A549 treated with DMSO at 1 μM for 4 hours (cell line): Measurements from ENCODE around the gene ODF4. TPM values are rescaled to one million over a fixed set of nuclear protein-coding genes. Genes with fewer than 3 reads are reported as not detected.

Experiments
- total RNA-seq: library from RNA; stranded (reverse); fragments of 200-300 nt; extraction: Qiagen RNA extraction; gene quantifications from 5 replicates; pipeline ENCODE4 v1.2.3, GENCODE V29; 2022; ENCODE audit warnings: low read depth

ODF4 gene
- total RNA-seq = not detected in 5 replicates

DNA sequence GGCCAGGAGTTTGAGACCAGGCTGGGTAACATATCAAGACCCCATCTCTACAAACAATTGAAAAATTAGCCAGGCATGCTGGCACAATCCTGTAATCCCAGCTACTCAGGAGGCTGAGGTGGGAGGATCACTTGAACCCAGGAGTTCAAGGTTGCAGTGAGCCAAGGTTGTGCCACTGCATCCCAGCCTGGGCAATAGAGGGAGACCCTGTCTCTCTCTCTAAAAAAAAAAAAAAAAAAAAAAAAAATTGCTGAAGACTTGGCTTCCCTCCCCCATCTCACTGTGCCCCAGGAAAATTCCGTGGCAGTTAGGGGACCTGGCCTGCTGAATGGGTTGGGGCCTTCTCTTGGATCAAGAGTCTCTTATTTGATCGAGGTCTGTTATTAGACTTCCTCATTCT is at the start of gene ODF4:
Gene ODF4 (plus strand): TSS at position 301 of the 400 bp plus-strand sequence. CDS start 212 bp downstream, outside the sequence.

DNA sequence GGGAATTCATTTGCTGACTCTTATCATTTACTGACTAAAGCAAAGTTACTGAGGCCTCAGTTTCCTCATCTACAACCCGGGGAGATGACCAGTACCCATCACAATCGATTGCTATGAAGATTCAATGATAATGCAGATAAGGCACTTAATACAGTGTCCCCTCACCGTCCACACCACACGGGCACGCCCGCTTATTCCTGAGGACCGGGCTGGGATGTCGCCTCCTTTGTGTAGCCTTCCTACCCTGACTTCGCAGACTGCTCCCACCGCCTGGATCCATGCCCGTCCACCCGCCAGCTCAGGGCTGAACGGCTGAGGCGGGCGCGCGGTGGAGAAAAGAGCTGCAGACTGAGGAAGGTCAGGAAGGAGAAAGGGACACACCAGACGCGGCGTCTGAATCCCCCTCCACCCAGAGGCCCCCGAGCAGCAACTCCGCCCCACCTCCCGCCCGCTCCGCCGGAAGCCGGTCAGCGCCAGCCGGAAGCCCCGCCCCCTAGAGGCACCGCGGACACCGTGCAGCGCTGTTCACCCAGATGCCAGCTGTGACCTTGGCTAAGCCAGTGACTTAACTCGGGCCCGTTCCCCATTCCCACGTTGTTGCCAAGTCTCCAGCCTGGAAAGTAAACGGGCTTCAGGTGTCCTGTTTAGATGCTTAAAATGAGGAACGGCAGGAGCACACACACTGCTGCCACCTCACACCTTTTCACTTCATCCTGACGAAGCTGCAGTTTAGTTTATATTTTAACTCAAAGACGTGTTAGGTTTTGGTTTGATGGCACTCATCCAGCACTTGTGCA is 36.8 kb downstream of the ODF4 start, which contains the start of gene KRABD2:
Gene KRABD2 (minus strand): TSS at position 434 of the 797 bp plus-strand sequence.

GRCh38 chr17:8383143-8383822 is 43.6 kb downstream of the ODF4 start, which contains the start of gene RPL26:
Gene RPL26, minus strand, starts transcription at chr17:8383193. Its CDS starts 883 bp downstream, at chr17:8382310.

Other genes with a start within 250 kb of the ODF4 start
- 5.9 to 9.7 TPM (median 6.4 TPM) in 5 replicates for gene ALOXE3, start 221.3 kb upstream of the ODF4 start, total RNA-seq
- 0.63 to 1.6 TPM (median 1.3 TPM) in 5 replicates for gene HES7, start 215.7 kb upstream of the ODF4 start, total RNA-seq
- gene PER1, start 187.4 kb upstream of the ODF4 start, total RNA-seq = 4.0 to 6.3 TPM (median 4.6 TPM) in 5 replicates
- gene VAMP2, start 176.9 kb upstream of the ODF4 start, total RNA-seq = 21.5 to 27.7 TPM (median 25.6 TPM) in 5 replicates
- 16.2 to 19.5 TPM (median 18.8 TPM) in 5 replicates for gene TMEM107, start 163.5 kb upstream of the ODF4 start, total RNA-seq
- 5.3 to 8.3 TPM (median 6.8 TPM) in 5 replicates for gene BORCS6, start 149.7 kb upstream of the ODF4 start, total RNA-seq
- gene AURKB, start 129.3 kb upstream of the ODF4 start, total RNA-seq = 151 to 173 TPM (median 157 TPM) in 5 replicates
- gene CTC1, start 91.8 kb upstream of the ODF4 start, total RNA-seq = 8.5 to 17.5 TPM (median 16.0 TPM) in 5 replicates
- gene PFAS, start 90.6 kb upstream of the ODF4 start, total RNA-seq = 46.9 to 57.4 TPM (median 54.6 TPM) in 5 replicates
- gene RANGRF, start 51.2 kb upstream of the ODF4 start, total RNA-seq = 43.5 to 50.8 TPM (median 48.6 TPM) in 5 replicates
- 5.6 to 7.7 TPM (median 7.2 TPM) in 5 replicates for gene SLC25A35, start 44.4 kb upstream of the ODF4 start, total RNA-seq
- 0.06 TPM in 1 of 5 replicates, not detected in the others for gene ARHGEF15, start 29.6 kb upstream of the ODF4 start, total RNA-seq
- gene RPL26, start 43.4 kb downstream of the ODF4 start, total RNA-seq = 3,386 to 4,153 TPM (median 3,684 TPM) in 5 replicates
- not detected in 5 replicates for gene RNF222, start 58.0 kb downstream of the ODF4 start, total RNA-seq
- 56.1 to 63.6 TPM (median 60.0 TPM) in 5 replicates for gene NDEL1, start 96.0 kb downstream of the ODF4 start, total RNA-seq